ENCODE data around the gene ACP7. TPM values are rescaled to one million over a fixed set of nuclear protein-coding genes. Genes with fewer than 3 reads are reported as not detected.

Gene ACP7
- total RNA-seq, 1 donor: not detected

DNA sequence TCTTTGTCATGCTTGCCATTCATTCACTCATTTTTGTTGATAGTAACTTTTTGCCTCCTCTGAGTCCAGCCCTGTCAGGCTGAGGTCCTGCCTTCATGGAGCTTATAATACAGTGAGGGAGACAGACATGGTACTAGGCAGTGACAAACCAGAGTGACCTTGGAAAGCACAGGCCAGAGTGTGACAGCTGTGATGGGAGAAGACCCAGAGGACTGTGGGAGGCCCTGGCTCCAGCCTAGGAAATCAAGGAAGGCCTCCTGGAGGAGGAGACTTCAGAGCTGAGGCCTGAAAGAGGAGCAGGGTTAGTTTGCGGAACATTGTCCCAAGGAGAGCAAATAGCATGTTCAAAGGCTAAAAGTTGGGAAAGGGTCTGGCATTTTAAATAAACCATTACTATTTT is 61.9 kb downstream of the ACP7 start:
- no peak for DNase-seq (ENCODE audit: low read depth in 2 of 3, low spot score in 2 of 3)

- no peak for DNase-seq (ENCODE audit: low read depth in 2 of 3, low spot score in 2 of 3)
Observed at GRCh38 chr19:39146686-39147450, 62.7 kb downstream of the ACP7 start.

DNA sequence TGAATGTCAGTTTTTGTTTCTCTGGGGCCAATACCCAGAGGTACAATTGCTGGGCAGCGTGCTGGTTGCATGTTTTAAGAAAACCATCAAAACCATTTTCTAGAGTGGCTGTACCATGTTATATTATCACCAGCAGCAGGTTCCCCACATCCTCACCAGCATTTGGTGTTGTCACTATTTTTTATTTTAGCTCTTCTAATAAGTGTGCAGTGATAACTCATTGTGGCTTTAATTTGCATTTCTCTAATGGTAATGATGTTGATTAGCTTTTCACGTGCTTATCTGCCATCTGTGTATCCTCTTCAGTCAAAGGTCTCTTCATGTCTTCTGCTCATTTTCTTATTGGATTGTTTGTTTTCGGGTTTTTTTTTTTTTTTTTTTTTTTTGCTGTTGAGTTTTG is 63.3 kb downstream of the ACP7 start:
- DNase-seq (ENCODE audit: low read depth in 2 of 3, low spot score in 2 of 3): no peak

DNA sequence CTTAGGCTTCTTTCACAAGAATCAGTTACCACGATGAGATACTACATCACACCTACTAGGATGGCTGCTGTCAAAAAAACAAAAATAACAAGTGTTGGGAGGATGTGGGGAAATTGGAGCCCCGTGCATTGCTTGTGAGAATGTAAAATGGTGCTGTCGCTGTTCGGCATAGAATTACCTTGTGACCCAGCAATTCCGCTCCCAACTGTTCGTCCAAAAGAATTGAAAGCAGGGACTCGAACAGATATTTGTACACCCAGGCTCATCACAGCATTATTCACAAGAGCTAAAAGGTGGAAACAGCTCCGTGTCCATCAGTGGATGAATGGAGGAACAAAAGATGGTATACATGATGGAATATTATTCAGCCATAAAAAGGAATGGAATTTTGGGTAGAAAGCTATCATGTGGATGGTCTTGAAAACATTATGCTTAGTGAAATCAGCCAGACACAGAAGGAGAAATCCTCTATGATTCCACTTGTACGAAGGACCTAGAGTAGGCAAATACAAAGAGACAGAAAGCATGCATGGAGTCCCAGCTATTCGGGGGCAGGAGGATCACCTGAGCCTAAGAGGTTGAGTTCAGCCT is 64.9 kb downstream of the ACP7 start:
- DNase-seq (ENCODE audit: low read depth in 2 of 3, low spot score in 2 of 3): no peak

- DNase-seq (ENCODE audit: low read depth in 2 of 3, low spot score in 2 of 3): no peak
Observed at GRCh38 chr19:39150235-39150634, 66.1 kb downstream of the ACP7 start.

GRCh38 chr19:39150807-39151600 is 66.8 kb downstream of the ACP7 start:
- DNase-seq (ENCODE audit: low read depth in 2 of 3, low spot score in 2 of 3): no peak

- no peak for DNase-seq (ENCODE audit: low read depth in 2 of 3, low spot score in 2 of 3)
Observed at GRCh38 chr19:39152066-39152465, 67.9 kb downstream of the ACP7 start.

DNA sequence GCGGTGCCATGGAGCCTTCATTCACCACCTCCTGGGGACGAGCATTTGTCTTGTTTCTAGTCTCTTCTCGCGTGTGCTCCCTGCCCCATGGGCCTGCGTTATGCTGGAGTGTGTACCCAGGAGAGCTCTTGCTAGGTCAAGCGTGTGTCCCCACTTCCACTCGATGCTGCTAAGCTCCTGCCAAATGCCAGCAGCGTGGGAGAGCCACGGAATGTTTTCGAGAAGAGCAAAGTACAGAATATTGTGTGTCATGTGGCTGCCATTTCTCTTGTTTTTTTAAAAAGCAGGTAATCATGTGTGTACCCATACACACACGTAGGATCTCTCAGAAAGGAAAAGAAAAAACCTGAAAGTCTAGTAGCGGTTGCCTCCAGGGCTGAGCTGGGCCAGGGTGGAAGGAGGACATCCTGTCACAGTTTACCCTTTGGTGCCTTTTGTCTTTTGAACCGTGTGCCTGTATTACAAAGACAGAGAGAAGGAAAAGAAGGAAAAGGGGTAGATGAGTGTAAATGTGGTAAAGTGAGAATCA is 70.0 kb downstream of the ACP7 start:
- no peak for DNase-seq (ENCODE audit: low read depth in 2 of 3, low spot score in 2 of 3)

- no peak for DNase-seq (ENCODE audit: low read depth in 2 of 3, low spot score in 2 of 3)
Observed at GRCh38 chr19:39154629-39155100, 70.5 kb downstream of the ACP7 start.

DNA sequence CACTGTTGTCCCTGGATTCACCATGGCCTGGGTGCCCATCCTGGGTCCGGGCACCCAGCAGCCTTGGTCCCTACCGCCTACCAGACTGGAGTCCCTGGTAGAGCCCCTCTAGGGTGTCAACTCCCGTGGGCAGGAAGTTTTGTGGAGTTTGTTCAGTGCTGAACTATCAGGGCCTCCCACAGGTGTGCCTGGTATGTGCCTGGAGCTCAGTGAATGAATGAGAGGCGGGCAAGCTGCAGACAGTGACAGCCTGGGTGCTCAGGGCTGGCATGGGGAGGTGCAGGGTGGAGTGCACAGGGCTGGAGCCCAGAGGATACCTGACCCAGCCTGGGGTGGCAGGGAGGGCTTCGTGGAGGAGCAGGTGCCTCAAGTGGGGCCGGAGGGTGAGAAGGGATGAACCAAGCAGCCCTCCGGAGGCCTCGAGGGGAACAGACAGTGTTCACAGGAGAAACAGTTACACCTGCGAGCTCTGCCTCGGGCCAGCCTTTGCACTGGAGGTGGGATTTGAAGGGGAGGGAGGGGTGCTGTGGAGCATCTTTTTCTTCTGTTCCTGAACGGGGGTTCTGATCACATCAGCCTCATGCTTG is 71.0 kb downstream of the ACP7 start:
- no peak for DNase-seq (ENCODE audit: low read depth in 2 of 3, low spot score in 2 of 3)

DNA sequence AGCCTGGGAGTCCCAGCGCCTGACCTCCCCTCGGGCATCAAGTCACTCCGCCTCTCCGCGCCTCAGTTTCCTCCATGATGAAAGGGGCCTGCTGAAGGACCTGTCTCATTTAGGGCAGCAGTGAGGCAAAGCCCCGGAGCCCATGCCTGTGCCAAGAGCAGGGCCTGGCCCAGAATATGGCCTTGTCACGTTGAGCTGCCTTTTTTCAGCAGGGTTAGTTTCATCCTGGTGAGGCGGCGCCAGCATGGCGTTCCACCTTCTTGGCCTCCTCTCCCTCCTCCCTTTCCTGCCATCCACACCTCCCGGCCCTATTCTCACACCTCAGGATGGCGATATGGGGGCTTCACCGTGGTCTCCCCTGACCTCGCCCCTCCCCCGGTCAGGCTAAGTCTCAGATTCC is 71.6 kb downstream of the ACP7 start:
- DNase-seq (ENCODE audit: low read depth in 2 of 3, low spot score in 2 of 3): no peak

DNA sequence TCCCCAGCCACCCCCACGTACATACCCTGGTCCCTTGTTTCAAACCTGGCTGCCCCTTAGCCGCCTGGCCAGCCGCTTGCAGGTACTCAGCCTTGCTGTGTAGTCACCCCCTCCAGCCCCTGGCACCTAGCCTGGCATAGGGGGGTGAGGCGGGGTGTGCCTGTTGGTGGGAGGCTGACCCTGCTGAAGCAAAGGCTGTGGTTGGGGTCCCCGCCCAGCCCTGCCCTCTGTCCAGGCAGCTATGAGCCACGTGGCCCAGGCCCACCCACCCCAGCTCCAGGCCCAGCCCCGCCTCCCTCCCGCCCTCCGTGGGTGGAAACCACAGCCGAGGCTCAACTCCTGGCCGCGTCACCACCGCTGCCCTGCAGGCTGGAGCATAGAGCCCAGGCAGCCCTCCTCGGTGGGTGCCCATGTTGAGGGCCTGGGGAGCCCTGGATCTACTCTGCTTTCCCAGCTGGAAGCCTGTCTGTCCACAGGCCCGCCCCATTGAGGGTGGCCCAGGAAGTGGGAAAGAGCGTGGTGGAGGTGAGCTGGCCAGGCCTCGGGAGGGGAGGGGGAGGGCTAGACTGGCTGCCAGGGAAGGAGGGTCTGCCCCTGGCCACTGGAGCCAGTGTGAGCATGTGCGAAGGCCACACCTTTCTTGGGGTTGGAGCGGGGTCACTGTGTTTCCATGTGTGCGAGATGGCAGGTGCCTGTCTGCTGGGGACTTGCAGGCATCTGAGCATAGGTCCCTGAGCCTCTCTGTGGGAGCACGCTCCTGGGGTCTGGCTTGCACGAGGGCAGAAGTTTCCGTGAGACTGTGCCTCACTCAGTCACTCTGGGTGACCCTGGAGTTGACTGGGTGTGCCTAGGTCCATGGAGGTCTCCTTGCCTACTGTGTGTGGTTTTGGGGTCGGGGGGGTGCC is 72.4 kb downstream of the ACP7 start:
- no peak for DNase-seq (ENCODE audit: low read depth in 2 of 3, low spot score in 2 of 3)

- DNase-seq (ENCODE audit: low read depth in 2 of 3, low spot score in 2 of 3): no peak
Observed at GRCh38 chr19:39157275-39157996, 73.3 kb downstream of the ACP7 start.

DNA sequence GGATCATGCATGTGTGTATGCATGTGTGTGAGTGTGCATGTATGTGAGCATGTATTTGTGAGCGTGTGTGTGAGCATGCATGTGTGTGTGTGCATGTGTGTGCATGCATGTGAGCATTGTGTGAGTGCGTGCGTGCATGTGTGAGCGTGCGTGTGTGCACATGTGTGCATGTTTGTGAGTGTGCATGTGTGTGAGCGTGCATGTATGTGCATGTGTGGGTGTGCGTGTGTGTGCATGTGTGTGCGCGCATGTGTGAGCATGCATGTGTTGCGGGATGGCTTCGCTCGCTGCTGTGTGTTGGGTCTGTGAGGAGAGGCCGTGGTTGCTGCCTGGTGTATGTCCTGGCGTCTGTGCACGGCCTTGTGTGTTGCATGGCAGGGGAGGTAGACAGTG is 73.8 kb downstream of the ACP7 start:
- no peak for DNase-seq (ENCODE audit: low read depth in 2 of 3, low spot score in 2 of 3)

GRCh38 chr19:39158646-39159260 is 74.6 kb downstream of the ACP7 start:
- DNase-seq (ENCODE audit: low read depth in 2 of 3, low spot score in 2 of 3): no peak

- DNase-seq (ENCODE audit: low read depth in 2 of 3, low spot score in 2 of 3): no peak
Observed at GRCh38 chr19:39160523-39160861, 76.3 kb downstream of the ACP7 start.

Measured in hematopoietic multipotent progenitor cell (in vitro differentiated cells).